ENCODE results near the gene PGPEP1.

DNA sequence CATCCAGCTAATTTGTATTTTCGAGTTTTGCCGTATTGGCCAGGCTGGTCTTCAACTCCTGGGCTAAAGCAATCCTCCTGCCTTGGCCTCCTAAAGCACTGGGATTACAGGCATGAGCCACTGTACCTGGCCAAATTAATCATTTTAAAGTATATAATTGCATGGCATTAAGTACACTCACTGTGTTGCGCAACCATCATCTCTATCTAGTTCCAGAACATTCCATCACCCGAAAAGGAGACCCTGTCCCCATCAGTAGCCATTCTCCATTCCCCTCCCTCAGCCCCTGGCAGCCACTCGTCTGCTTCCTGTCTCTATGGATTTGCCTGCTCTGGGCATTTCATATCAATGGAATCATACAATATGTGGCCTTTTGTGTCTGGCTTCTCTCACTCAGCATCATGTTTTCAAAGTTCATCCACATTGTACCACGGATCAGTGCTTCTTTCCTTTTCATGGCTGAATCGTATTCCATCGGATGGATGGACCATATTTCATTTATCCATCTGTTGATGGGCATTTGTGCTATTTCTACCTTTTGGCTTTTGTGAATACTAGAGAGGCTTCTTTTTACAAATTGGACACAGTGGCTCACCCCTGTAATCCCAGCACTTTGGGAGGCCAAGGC lies 13.1 kb downstream of the PGPEP1 start:
- TF ChIP-seq, protein P1, sequence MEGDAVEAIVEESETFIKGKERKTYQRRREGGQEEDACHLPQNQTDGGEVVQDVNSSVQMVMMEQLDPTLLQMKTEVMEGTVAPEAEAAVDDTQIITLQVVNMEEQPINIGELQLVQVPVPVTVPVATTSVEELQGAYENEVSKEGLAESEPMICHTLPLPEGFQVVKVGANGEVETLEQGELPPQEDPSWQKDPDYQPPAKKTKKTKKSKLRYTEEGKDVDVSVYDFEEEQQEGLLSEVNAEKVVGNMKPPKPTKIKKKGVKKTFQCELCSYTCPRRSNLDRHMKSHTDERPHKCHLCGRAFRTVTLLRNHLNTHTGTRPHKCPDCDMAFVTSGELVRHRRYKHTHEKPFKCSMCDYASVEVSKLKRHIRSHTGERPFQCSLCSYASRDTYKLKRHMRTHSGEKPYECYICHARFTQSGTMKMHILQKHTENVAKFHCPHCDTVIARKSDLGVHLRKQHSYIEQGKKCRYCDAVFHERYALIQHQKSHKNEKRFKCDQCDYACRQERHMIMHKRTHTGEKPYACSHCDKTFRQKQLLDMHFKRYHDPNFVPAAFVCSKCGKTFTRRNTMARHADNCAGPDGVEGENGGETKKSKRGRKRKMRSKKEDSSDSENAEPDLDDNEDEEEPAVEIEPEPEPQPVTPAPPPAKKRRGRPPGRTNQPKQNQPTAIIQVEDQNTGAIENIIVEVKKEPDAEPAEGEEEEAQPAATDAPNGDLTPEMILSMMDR (IDR thresholded peaks at IDR 0.05): no peak
- TF ChIP-seq EP300 (IDR thresholded peaks at IDR 0.05): no peak
- TF ChIP-seq POLR2A (IDR thresholded peaks at IDR 0.05; ENCODE audit: low read depth): no peak

Measured in esophagus muscularis mucosa (tissue), 4 donors.